ENCODE measurements around the gene PRSS37. TPM values are rescaled to one million over a fixed set of nuclear protein-coding genes. Genes with fewer than 3 reads are reported as not detected.

PRSS37 gene
- total RNA-seq, 1 donor from 2014 or later, result not detected

DNA sequence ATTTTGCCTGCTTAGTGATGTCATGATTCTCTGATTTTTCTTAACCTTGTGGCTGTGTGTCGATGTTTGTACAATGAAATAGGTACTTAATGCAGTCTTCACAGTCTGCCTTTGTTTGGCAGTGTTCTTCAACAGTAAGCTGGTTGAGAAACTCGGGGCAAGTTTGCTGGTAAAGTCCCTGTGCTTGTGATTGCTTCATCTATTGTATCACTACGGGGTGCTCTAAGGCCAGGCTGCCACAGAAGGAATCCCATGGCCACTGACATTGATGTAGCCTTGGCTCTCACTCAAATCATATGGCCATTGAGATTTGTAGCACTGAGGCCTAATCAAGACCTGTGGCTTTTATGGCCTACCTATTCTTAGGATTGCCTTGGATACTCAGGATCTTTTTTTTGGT is 33.5 kb upstream of the PRSS37 start:
- H3K4me3 ChIP-seq (ENCODE audit: low read depth, low read length), result no peak overlapping the region
- no peak for DNase-seq (ENCODE audit: low read depth)

GRCh38 chr7:141872931-141873330 is 31.6 kb upstream of the PRSS37 start:
- DNase-seq (ENCODE audit: low read depth), result no peak
- TF ChIP-seq CTCF (conservative IDR thresholded peaks at IDR 0.05; ENCODE audit: low read depth, low read length), result no peak
- H3K4me3 ChIP-seq (ENCODE audit: low read depth, low read length), result no peak overlapping the region

More for the DNA sequence above, 33.5 kb upstream of the PRSS37 start:
- no peak for TF ChIP-seq CTCF (conservative IDR thresholded peaks at IDR 0.05; ENCODE audit: low read depth, low read length)

DNA sequence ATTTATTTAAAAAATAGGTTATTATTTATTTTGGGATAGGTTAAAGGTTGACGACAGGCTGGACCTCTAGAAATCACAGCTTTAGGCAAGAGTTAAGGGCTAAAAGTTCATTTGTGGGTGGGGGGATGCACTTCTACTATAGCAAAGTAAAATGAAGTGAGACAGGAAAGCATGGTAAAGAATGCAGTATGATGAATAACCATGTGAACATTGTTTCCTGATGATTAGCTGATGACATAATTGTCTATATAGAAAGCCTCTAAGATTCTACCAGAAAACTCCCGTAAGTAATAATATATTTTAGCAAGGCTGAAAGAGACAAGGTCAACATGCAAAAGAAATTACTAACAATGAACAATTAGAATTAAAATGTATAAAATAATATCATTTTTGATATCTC is 25.7 kb upstream of the PRSS37 start:
- no peak for TF ChIP-seq CTCF (conservative IDR thresholded peaks at IDR 0.05; ENCODE audit: low read depth, low read length)
- no peak overlapping the region for H3K4me3 ChIP-seq (ENCODE audit: low read depth, low read length)
- DNase-seq (ENCODE audit: low read depth), result no peak

DNA sequence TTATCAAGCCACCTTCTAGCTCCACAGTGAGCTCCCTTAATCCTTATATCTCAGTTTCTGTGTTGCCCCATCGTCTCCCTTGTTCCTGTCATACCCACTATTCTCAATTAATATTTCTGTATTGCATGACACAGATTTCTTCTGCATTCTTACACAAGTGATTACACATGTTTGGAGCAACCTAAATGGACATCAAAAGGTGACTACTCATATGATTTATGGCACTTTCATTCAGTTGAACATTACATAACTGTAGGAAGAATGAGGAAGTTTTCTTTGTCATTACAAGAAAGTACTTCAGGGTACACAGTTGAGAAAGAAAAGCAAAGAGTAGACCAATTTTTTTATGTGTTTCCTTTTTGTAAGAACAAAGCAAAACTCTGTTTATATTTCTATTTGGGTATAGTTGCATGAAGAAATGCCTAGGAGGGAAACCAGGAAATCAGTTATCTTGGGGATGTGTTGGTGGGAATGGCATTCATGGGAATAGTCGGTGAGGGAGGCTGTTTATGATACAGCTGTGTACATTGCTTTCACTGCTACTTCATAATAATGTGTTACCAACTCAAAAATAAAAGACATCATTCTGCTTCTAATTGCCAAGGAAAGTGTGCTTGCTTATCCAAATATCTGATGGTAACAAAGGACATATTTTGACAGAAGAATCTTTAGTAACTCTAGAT is 23.6 kb upstream of the PRSS37 start:
- TF ChIP-seq CTCF (conservative IDR thresholded peaks at IDR 0.05; ENCODE audit: low read depth, low read length), result no peak
- DNase-seq (ENCODE audit: low read depth), result no peak
- no peak overlapping the region for H3K4me3 ChIP-seq (ENCODE audit: low read depth, low read length)

DNA sequence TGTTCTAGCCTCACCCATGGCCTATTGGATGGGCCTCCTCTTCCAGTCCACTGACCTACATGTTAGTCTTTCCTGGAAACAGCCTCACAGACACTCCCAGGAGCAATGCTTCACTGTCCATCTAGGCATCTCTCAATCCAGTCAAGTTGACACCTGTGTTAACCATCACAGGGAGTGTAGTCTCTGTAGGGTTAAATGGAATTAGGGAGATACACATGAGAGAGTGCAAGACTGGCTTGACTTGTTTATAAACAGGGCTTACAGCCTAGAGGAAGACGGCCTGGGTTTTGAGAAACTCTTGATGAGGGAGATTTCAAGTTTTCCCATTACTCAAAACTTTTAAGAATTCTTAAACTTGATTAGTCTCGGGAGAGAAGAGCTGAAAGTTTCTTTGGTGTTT is 18.9 kb upstream of the PRSS37 start:
- no peak for TF ChIP-seq CTCF (conservative IDR thresholded peaks at IDR 0.05; ENCODE audit: low read depth, low read length)
- DNase-seq (ENCODE audit: low read depth), result no peak

DNA sequence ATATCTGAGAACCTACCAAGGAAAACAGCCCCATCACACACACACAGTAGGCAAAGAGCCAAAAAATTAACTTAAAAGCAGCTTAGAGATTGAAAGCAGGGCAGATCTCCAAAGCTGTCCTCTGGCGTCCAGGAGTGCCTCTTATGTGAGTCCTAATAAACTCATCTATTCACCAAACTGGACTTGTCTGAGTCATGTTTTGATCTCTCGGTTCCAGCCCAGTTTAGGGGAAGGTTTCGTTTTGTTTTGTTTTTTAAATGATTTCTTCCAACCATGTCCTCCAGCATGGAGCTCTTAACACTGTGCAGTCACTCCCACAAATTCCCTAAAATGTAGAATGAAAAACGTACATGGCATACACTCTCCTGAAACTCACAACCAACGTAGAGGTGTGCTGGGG is 6.7 kb upstream of the PRSS37 start:
- H3K4me3 ChIP-seq (ENCODE audit: low read depth, low read length), result no peak overlapping the region
- no peak for TF ChIP-seq CTCF (conservative IDR thresholded peaks at IDR 0.05; ENCODE audit: low read depth, low read length)
- DNase-seq (ENCODE audit: low read depth), result no peak

More for the DNA sequence above, 18.9 kb upstream of the PRSS37 start:
- H3K4me3 ChIP-seq (ENCODE audit: low read depth, low read length), result no peak overlapping the region

DNA sequence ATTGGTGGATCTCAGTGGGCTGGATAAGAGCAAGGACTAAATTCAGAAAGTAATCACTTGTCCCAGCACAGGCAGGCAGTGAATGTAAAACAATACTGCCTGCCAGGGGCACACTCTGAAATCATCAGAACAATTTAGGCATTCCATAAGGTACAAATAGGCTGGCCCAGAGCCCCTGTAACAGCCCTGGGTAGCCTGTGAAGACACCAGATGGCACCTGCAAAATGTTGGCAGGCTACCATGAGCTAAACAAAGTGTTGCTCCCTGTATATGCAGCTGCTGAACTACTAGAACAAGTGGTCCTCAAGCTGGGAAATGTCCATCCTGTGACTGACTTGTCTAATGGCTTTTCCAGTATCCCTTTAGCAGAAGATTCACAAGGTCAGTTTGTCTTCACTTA is 3.0 kb upstream of the PRSS37 start:
- H3K4me3 ChIP-seq (ENCODE audit: low read depth, low read length), result no peak overlapping the region
- DNase-seq (ENCODE audit: low read depth), result no peak
- TF ChIP-seq CTCF (conservative IDR thresholded peaks at IDR 0.05; ENCODE audit: low read depth, low read length), result no peak
